Measurements from ENCODE around the gene UTP3. TPM values are rescaled to one million over a fixed set of nuclear protein-coding genes. Genes with fewer than 3 reads are reported as not detected.
"Not testable (repeated sequence)": the region's sequence is repeated elsewhere in the genome, so short reads cannot be mapped to it uniquely, and the experiment has no call there.

The UTP3 gene, protein sequence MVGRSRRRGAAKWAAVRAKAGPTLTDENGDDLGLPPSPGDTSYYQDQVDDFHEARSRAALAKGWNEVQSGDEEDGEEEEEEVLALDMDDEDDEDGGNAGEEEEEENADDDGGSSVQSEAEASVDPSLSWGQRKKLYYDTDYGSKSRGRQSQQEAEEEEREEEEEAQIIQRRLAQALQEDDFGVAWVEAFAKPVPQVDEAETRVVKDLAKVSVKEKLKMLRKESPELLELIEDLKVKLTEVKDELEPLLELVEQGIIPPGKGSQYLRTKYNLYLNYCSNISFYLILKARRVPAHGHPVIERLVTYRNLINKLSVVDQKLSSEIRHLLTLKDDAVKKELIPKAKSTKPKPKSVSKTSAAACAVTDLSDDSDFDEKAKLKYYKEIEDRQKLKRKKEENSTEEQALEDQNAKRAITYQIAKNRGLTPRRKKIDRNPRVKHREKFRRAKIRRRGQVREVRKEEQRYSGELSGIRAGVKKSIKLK
- total RNA-seq, result 21.4 TPM

- peak; percentile 99 for DNase-seq
These were observed at the start of gene UTP3 for GRCh38 chr4:70687821-70688794. Gene UTP3, plus strand, starts transcription at chr4:70688532. Its CDS starts 146 bp downstream, at chr4:70688678.

- no peak for DNase-seq
These were observed 48.1 kb upstream of the UTP3 start for GRCh38 chr4:70640192-70640591.

- not testable (repeated sequence) for DNase-seq
These were observed 37.6 kb upstream of the UTP3 start for GRCh38 chr4:70650741-70651140.

DNA sequence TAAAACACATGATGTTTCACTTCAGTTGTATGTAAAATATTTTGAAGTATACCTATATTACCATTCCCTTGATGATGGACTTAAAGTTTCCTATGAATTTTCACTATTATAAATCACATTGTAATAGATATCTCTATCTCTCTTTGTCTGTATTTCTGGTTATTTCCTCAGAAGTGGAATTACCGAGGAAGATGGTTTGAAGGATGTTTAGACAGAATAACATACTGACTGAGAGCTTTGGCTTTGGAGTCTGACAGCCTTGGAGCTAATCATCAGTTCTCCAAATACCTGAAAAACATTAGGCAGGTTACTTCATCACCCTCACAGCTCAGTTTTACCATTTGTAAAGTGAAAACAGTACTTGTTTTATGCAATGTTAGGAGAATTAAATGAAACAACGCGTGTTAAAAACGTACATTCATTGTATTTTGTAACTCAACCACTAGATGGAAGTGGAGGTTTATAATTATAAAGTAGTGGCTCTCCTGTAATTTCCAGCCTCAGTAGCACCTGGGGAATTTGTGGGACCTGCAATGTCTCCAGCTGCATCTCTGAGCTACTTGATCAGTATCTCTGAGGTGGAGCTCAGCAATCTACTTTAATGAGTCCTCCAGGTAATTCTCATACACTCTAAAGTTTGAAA lies 36.3 kb upstream of the UTP3 start:
- DNase-seq, result peak; percentile 48

DNA sequence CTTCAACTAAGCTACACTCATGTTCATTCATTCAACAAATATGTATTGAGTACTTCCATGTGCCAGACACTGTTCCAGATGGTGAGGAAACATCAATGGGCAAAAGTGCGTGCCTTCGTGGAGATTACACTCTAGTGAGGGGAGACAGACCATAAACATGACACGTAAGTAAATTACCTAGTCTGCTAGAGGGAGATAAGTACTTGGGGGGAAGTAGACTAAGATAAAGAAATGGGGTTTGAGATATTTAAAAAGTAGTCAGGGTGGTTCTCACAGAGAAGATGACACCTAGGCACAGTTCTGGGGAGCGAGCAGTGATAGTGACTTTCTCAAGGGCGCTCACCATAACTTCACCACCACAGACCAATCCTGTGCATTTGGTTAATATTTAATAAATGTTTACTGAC lies 33.7 kb upstream of the UTP3 start:
- DNase-seq, result no peak

DNA sequence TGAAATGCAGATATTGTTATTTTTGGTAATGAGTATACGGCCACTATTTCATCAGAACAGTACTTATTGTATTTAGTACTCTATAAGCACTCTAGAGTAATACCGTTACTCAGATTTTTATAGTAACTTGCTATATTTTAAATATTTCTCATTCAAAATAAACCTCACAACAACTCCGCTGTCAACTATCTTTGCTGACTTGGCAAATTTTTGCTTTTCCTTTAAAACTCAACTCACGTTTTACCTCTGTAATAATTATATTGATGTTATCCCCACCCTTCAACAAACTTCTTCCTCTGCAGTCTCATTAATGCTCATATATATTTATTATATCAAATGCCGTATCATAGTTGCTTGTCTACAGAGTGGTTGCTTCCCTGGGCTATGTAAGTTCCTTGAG lies 31.0 kb upstream of the UTP3 start:
- no peak for DNase-seq

DNA sequence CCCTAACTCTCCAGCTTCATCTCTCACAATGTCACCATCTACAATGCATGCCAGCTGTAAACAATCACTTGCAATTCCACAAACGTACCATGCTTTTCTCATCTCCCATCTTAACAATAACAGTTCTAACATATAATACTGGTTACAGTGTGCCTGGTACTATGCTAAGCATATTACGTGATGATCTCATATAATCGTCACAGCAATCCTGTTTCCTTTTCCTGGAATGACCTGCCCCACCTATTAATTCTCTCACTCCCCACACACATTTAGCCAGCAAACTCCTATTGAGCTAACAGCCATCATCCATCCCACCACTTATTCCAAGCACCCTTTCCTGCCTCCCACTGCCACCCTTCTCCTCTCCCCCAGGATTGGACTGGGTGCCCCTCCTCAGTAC lies 29.9 kb upstream of the UTP3 start:
- no peak for DNase-seq

DNA sequence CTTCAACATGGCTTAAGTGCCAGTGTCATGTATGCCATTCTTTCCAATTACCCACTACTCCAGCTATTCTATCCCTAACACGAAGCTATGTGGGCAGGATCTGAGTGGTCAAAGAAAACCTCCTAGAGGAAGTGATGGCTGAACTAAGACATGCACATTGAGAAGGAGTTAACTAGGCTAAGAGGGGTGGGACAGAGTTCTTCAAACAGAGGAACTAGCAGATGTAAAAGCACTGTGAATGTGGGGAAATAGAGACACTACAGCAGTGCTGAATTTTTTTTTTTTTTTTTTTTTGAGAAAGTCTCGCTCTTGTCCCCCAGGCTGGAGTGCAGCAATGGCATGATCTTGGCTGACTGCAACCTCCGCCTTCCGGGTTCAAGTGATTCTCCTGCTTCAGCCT lies 28.2 kb upstream of the UTP3 start:
- no peak for DNase-seq

- not testable (repeated sequence) for DNase-seq
These were observed 26.9 kb upstream of the UTP3 start for GRCh38 chr4:70661309-70661922.

DNA sequence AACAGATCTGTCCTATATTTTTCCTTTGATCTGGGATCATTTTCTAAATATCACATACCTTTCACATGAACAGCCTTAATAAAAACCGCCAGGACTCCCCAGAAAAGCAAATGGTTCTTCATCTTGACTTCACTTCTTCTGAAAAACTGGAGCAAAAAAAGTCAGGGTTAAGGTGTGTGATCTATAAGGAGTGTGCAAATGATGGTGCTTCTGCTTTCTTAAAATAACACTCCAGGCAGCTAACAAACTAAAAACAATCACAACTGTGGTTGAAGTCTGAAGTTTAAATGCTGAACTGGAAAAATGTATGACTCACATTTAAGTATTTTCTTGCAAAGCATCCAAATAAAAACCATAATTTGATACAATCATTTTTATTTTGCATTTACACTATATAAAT lies 22.0 kb upstream of the UTP3 start, which contains the start of gene JCHAIN:
Gene JCHAIN (minus strand): TSS at position 140 of the 400 bp plus-strand sequence. CDS start 18 bp downstream, at position 122.
- no peak for DNase-seq

GRCh38 chr4:70667740-70668535 lies 20.4 kb upstream of the UTP3 start:
- DNase-seq, result no peak

- no peak for DNase-seq
These were observed 17.9 kb upstream of the UTP3 start for GRCh38 chr4:70670332-70671014.

DNA sequence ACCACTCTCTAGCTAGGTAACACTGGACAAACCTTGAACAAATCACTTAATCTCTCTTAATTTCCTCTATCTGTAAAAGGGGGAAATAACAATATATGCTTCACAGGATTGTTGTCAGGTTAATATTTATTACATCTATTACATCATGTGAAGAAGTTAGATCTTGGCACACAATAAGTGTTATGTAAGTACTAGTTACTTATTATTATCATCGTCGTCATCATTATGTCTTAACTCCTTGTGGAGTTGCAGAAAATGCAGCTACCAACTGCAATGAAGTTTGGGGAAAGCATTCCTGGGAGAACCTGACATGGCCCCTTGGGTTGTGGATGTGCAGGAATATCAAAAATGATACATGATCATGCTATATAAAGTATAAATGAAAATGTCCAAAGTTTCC lies 17.2 kb upstream of the UTP3 start:
- DNase-seq, result no peak

GRCh38 chr4:70674191-70674590 lies 14.1 kb upstream of the UTP3 start:
- DNase-seq, result no peak

GRCh38 chr4:70674731-70675130 lies 13.6 kb upstream of the UTP3 start:
- no peak for DNase-seq

DNA sequence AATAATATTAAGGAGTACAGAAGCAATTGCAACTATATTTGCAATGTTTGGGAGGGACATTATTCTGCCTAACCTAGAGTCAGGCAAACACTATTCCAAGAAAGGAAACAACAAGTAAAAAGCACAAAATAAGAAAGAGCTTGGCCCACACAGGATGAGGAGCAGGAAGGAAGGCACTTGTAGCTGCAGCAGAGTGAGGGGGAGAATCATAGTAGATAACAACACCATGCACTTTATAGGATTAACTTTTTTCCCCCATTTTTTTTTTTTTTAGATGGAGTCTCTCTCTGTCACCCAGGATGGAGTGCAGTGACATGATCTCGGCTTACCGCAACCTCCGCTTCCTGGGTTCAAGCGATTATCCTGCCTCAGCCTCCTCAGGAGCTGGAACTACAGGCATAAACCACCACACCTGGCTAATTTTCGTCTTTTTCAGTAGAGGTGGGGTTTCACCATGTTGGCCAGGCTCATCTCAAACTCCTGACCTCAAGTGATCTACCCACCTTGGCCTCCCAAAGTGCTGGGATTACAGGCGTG lies 11.7 kb upstream of the UTP3 start:
- no peak for DNase-seq

DNA sequence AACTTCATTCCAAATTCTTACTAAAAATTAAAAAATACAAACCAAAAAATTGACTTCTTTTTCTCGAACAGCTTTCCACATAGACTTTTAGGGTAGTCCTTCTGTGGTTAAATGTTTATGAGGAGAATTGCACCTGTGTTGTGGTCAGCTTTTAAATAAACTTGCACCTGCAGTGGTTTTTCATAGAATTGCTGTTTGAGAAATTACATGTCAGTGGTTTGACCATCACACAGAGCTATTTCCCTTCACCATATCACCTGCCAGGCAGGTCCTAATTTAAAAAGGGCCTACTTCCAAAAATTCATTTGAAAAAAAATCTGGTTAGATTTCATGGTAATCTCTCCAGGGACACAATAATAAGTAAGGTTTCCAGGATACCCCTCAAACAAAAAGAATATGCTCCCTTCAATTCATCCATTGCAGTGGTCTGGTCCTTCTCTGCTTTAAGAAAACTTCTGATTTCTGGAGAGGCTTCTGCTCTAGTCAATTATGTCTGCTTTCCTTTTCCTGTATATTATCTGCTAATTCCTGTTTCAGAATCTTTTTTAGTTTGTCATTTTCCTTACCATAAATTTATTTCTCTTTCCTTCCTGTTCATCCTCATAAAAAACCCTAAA lies 9.8 kb upstream of the UTP3 start:
- no peak for DNase-seq

GRCh38 chr4:70680934-70681333 lies 7.4 kb upstream of the UTP3 start:
- peak; percentile 13 for DNase-seq

- no peak for DNase-seq
These were observed 6.6 kb upstream of the UTP3 start for GRCh38 chr4:70681704-70682103.

DNA sequence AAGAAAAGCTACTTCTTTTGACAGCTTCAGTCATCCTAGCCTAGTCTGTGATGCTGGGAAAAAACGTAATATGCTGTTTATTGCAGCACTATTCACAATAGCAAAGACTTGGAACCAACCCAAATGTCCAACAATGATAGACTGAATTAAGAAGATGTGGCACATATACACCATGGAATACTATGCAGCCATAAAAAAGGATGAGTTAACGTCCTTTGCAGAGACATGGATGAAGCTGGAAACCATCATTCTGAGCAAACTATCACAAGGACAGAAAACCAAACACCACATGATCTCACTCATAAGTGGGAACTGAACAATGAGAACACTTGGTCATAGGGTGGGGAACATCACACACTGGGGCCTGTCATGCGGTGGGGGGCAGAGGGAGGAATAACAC lies 6.2 kb upstream of the UTP3 start:
- not testable (repeated sequence) for DNase-seq

Measured in tongue (tissue), 2 donors.